Naive thymus-derived CD4-positive, alpha-beta T cell (primary cell): ENCODE measurements around the gene ZNF521. TPM values are rescaled to one million over a fixed set of nuclear protein-coding genes. Genes with fewer than 3 reads are reported as not detected.
"Not testable (repeated sequence)": the region's sequence is repeated elsewhere in the genome, so short reads cannot be mapped to it uniquely, and the experiment has no call there.

Experiments
- ATAC-seq: fragments of 150-1000 bp; cut with Tn5 transposase; 2 replicates; pipeline ENCODE4 v1.10.0; 2021; ENCODE audit warnings: mild to moderate bottlenecking, moderate library complexity
- CTCF ChIA-PET: fragments of 350-600 bp; sonication (Branson Sonifier 250); formaldehyde crosslinking; loops from one replicate; lab custom pipeline; 2021; ENCODE audit warnings: antibody characterized with exemption; lab: Charles Lee
- POLR2A ChIA-PET: fragments of 350-600 bp; sonication (Branson Sonifier 250); formaldehyde crosslinking; loops from one replicate; lab custom pipeline; 2021; ENCODE audit warnings: antibody characterized with exemption, inconsistent platforms; lab: Charles Lee
- DNase-seq, 9 donors: peaks; one replicate each; pipeline versions ENCODE4 v3.0.0 to v3.0.0-alpha.2; 2020 to 2022; ENCODE audit warnings: mixed read lengths in 1 of 9
- H3K27ac ChIP-seq: one replicate; pipeline ENCODE4 v1.7.0; 2013; ENCODE audit warnings: mild to moderate bottlenecking, low read depth, low read length, moderate library complexity
- H3K27me3 ChIP-seq, 2 donors: one replicate each; pipeline ENCODE4 v1.7.0; 2013; ENCODE audit warnings: low read length in 2 of 2, mild to moderate bottlenecking in 2 of 2, moderate library complexity in 2 of 2; ENCODE audit not compliant: control insufficient read depth in 2 of 2, insufficient read depth in 2 of 2
- H3K36me3 ChIP-seq, 3 experiments: 1 replicate in 2 of 3; 2 replicates in 1 of 3; pipeline ENCODE4 v1.7.0; 2013; ENCODE audit warnings: low read length in 3 of 3, mild to moderate bottlenecking in 3 of 3, moderate library complexity in 1 of 3; ENCODE audit not compliant: insufficient read depth in 3 of 3, control insufficient read depth in 2 of 3
- H3K4me1 ChIP-seq, 2 donors: one replicate each; pipeline ENCODE4 v1.7.0; 2013; ENCODE audit warnings: low read length in 2 of 2, mild to moderate bottlenecking in 2 of 2, moderate library complexity in 1 of 2; ENCODE audit not compliant: control insufficient read depth in 2 of 2, insufficient read depth in 2 of 2
- H3K4me3 ChIP-seq: 2 replicates; pipeline ENCODE4 v1.7.0; 2013; ENCODE audit warnings: mild to moderate bottlenecking, low read length
- H3K9me3 ChIP-seq, 3 experiments: 1 replicate in 2 of 3; 2 replicates in 1 of 3; pipeline ENCODE4 v1.7.0; 2013; ENCODE audit warnings: low read length in 3 of 3; ENCODE audit not compliant: control insufficient read depth in 2 of 3
- H3K27ac Mint-ChIP-seq, 9 donors: one replicate each; pipeline ENCODE4 v1.8.0; 2020 to 2022; ENCODE audit warnings: mixed read lengths in 9 of 9, mild to moderate bottlenecking in 8 of 9, moderate library complexity in 5 of 9, inconsistent platforms in 2 of 9
- H3K27me3 Mint-ChIP-seq, 5 donors: one replicate each; pipeline ENCODE4 v1.8.0; 2021 to 2022; ENCODE audit warnings: mixed read lengths in 5 of 5, mild to moderate bottlenecking in 1 of 5
- H3K36me3 Mint-ChIP-seq, 5 donors: one replicate each; pipeline ENCODE4 v1.8.0; 2020 to 2022; ENCODE audit warnings: mixed read lengths in 5 of 5, mild to moderate bottlenecking in 3 of 5, inconsistent platforms in 1 of 5
- H3K4me1 Mint-ChIP-seq, 7 donors: one replicate each; pipeline ENCODE4 v1.8.0; 2020 to 2022; ENCODE audit warnings: mixed read lengths in 7 of 7, mild to moderate bottlenecking in 3 of 7, inconsistent platforms in 1 of 7
- H3K4me3 Mint-ChIP-seq, 10 donors: one replicate each; pipeline ENCODE4 v1.8.0; 2020 to 2022; ENCODE audit warnings: mild to moderate bottlenecking in 10 of 10, mixed read lengths in 10 of 10, moderate library complexity in 6 of 10, inconsistent platforms in 2 of 10
- H3K9me3 Mint-ChIP-seq, 11 donors: one replicate each; pipeline ENCODE4 v1.8.0; 2020 to 2022; ENCODE audit warnings: mixed read lengths in 11 of 11, mild to moderate bottlenecking in 4 of 11, inconsistent platforms in 1 of 11, moderate library complexity in 1 of 11
- intact Hi-C, 2 donors: fragments of 100-400 bp; cut with micrococcal nuclease; formaldehyde crosslinking; loops; one replicate each; pipeline ENCODE4 v1.15.1; 2023
- polyA plus RNA-seq, 2 donors: library from polyadenylated mRNA; unstranded; fragments of 300-500 nt; fragmentation: Illumina TruSeq; gene quantifications; one replicate each; pipeline ENCODE4 v1.2.3, GENCODE V29; 2021
- total RNA-seq, 6 experiments: library from RNA in 5 of 6; stranded (reverse) in 5 of 6; gene quantifications; 1 replicate in 5 of 6; 2 replicates in 1 of 6; pipeline ENCODE4 v1.2.3 and lab custom pipeline; 2021 to 2026

ZNF521 gene
- total and polyA plus RNA-seq, 7 experiments from 2014 or later, result 1.1 to 4.4 TPM; not detected in 5

DNA sequence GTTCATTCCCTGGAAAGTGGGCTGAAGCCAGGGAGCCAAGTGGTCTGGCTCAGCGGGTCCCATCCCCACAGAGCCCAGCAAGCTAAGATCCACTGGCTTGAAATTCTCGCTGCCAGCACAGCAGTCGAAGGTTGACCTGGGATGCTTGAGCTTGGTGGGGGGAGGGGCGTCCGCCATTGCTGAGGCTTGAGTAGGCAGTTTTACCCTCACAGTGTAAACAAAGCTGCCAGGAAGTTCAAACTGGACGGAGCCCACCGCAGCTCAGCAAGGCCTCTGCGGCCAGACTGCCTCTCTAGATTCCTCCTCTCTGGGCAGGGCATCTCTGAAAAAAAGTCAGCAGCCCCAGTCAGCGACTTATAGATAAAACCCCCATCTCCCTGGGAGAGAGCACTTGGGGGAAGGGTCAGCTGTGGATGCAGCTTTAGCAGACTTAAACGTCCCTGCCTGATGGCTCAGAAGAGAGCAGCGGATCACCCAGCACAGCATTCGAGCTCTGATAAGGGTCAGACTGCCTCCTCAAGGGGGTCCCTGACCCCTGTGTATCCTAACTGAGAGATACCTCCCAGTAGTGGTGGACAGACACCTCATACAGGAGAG, 84.9 kb downstream of the ZNF521 start:
- intact Hi-C loops, DNase-seq, POLR2A ChIA-PET, H3K36me3 ChIP-seq, H3K4me3 Mint-ChIP-seq, H3K27ac ChIP-seq, H3K4me1 Mint-ChIP-seq, H3K27ac Mint-ChIP-seq, H3K27me3 ChIP-seq, ATAC-seq, H3K36me3 Mint-ChIP-seq, H3K4me1 ChIP-seq, CTCF ChIA-PET, H3K9me3 ChIP-seq, H3K4me3 ChIP-seq: not testable (repeated sequence)
- Mint-ChIP-seq H3K9me3 (peaks cover 0 to 13% (median 2%) of the 10 kb centered on the region in 11 donors), H3K27me3 (peaks cover 0 to 16% (median 9%) of the 10 kb centered on the region in 5 donors)

DNA sequence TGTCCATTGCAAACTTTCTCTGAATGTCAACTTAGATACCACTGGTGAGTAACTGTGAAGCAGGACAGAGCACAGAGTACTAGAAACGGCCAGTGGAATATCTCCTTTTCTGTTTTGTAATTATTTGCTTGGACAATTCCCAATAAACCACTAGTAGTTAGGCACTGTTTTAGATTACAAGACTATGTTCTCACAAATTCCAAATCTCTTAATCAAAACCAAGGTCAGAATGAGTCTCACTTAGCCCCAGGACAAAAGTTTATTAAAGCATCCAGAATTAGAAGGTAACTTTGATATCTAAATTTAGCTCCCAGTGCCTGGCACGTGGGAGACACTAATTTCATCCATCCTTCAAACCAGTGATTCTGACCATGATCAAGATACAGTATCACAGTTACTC, 89.0 kb downstream of the ZNF521 start:
- H3K4me1 ChIP-seq, result no peaks in the 10 kb centered on the region
- DNase-seq, result no peak
- Mint-ChIP-seq H3K4me1 (no peaks in the 10 kb centered on the region), H3K4me3 (no peak overlapping the region), H3K27me3 (peaks cover 0 to 15% (median 9%) of the 10 kb centered on the region in 5 donors), H3K27ac (no peak overlapping the region), H3K36me3 (no peaks in the 10 kb centered on the region), H3K9me3 (peaks cover 0 to 9% (median 0%) of the 10 kb centered on the region in 11 donors)
- no peaks in the 10 kb centered on the region for H3K36me3 ChIP-seq
- POLR2A ChIA-PET, result no interaction called here
- no peaks in the 10 kb centered on the region for H3K27me3 ChIP-seq
- no peaks in the 10 kb centered on the region for H3K9me3 ChIP-seq
- CTCF ChIA-PET, result no interaction called here
- intact Hi-C loops, result no loop called here
- H3K4me3 ChIP-seq, result no peak overlapping the region
- no peak overlapping the region for H3K27ac ChIP-seq
- no peak for ATAC-seq

DNA sequence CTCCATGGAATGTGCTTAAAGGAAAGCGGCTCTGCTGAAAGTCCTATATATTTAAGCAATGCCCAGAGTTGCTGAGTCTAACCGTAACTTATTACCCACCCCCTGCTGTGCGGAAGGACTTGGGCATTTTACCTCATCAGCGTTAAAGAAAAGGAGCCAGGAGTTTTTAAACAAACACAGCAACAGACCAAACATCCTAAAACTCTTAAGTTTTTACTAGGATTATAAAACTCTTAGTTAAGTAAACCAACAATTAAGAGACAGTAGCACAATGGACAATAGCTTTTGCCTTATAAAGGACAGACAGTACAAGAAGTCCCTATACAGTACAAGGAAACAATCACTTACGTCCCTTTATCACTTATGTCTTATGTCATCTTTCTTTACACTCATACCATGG, 90.2 kb downstream of the ZNF521 start:
- ChIA-PET POLR2A (no interaction called here), CTCF (no interaction called here)
- H3K27ac Mint-ChIP-seq, result no peak overlapping the region
- H3K27me3 ChIP-seq, result no peaks in the 10 kb centered on the region
- intact Hi-C loops, result no loop called here
- peaks cover 0 to 12% (median 9%) of the 10 kb centered on the region in 5 donors for H3K27me3 Mint-ChIP-seq
- no peaks in the 10 kb centered on the region for H3K36me3 ChIP-seq
- no peaks in the 10 kb centered on the region for H3K9me3 ChIP-seq
- DNase-seq, result no peak
- H3K4me3 Mint-ChIP-seq, result no peak overlapping the region
- H3K4me3 ChIP-seq, result no peak overlapping the region
- H3K4me1 Mint-ChIP-seq, result peaks cover 0 to 8% (median 1%) of the 10 kb centered on the region in 7 donors
- no peaks in the 10 kb centered on the region for H3K36me3 Mint-ChIP-seq
- H3K27ac ChIP-seq, result no peak overlapping the region
- no peaks in the 10 kb centered on the region for H3K4me1 ChIP-seq
- ATAC-seq, result no peak
- peaks cover 0 to 7% (median 0%) of the 10 kb centered on the region in 11 donors for H3K9me3 Mint-ChIP-seq

DNA sequence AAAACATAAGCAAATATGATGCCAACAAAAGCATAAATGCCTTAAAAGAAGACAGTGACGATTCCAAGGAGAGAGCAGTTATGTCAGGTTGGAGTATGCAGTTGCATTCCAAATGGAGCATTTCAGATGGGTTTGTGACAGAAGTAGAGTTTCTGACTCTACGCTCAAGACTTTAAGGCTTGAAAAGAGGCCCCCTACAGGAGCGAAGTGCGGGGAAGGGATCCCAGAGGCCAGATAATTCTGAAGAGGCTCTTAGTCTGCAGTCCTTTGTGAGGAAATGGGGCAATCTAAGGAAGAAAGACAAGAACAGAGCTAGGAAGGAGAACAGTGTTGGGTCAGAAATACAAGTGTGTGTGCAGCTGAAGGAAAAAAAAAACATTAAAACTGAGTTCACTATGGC, 95.5 kb downstream of the ZNF521 start:
- peaks cover 0 to 6% (median 0%) of the 10 kb centered on the region in 11 donors for H3K9me3 Mint-ChIP-seq
- CTCF ChIA-PET, result no interaction called here
- intact Hi-C loops, result no loop called here

DNA sequence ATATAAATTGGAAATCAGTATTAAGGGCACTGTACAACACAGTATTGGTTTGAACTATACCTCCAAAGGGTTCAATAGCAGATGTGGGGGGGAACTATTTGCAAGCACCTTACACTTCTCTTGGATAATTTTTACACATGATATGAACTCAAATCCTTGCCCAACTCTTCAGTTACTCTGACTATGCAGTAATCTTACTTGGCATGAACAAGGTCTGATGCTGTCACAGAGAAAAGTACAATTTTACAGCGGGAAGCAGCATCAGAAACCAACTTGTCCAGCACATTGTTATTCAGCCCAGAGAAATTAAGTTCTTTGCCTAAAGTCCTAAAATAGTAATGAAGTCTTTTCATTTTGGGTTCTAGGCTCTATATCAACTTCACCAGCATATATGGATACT, 98.2 kb downstream of the ZNF521 start:
- Histone ChIP-seq H3K27me3 (no peaks in the 10 kb centered on the region), H3K4me3 (no peak overlapping the region), H3K4me1 (no peaks in the 10 kb centered on the region), H3K36me3 (no peaks in the 10 kb centered on the region), H3K27ac (no peak overlapping the region), H3K9me3 (no peaks in the 10 kb centered on the region)
- H3K4me3 Mint-ChIP-seq, result no peak overlapping the region
- ChIA-PET CTCF (no interaction called here), POLR2A (no interaction called here)
- H3K36me3 Mint-ChIP-seq, result no peaks in the 10 kb centered on the region
- no peaks in the 10 kb centered on the region for H3K9me3 Mint-ChIP-seq
- DNase-seq (no peak), ATAC-seq (no peak)
- H3K27me3 Mint-ChIP-seq, result peaks cover 0 to 9% (median 0%) of the 10 kb centered on the region in 5 donors
- no peak overlapping the region for H3K27ac Mint-ChIP-seq
- intact Hi-C loops, result no loop called here
- peaks cover 0 to 18% (median 6%) of the 10 kb centered on the region in 7 donors for H3K4me1 Mint-ChIP-seq

More for the DNA sequence above, 95.5 kb downstream of the ZNF521 start:
- Mint-ChIP-seq H3K4me1 (peaks cover 0 to 18% (median 6%) of the 10 kb centered on the region in 7 donors), H3K4me3 (peak overlapping the region in 2 of 10 donors; percentile 1 to 39), H3K27me3 (peaks cover 0 to 6% (median 0%) of the 10 kb centered on the region in 5 donors), H3K27ac (peak overlapping the region in 1 of 9 donors; percentile 46), H3K36me3 (no peaks in the 10 kb centered on the region)
- Histone ChIP-seq H3K27me3 (no peaks in the 10 kb centered on the region), H3K36me3 (no peaks in the 10 kb centered on the region), H3K4me1 (no peaks in the 10 kb centered on the region), H3K4me3 (no peak overlapping the region), H3K27ac (no peak overlapping the region), H3K9me3 (no peaks in the 10 kb centered on the region)
- POLR2A ChIA-PET, result no interaction called here
- no peak for ATAC-seq
- DNase-seq, result no peak

DNA sequence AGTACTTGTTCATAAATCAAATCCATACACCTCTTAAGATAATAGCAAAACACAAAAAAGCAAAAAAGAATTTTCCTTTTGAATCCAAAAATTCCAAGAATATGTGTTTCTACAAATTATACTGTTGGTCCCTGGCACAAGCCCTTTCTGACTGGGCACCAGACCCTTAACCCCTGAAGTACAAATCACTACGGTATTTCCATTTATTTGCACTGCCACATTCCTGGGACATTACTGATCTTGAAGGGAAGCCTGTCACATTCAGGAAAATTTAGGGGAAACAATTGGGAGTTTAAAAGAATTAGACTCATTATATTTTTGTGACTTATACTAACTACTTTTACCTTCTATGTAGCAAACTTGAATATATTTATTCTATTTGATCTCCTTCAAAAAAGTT, 98.8 kb downstream of the ZNF521 start:
- ChIA-PET CTCF (no interaction called here), POLR2A (no interaction called here)
- Mint-ChIP-seq H3K4me1 (peaks cover 0 to 18% (median 6%) of the 10 kb centered on the region in 7 donors), H3K27me3 (peaks cover 0 to 9% (median 0%) of the 10 kb centered on the region in 5 donors), H3K4me3 (no peak overlapping the region), H3K27ac (no peak overlapping the region), H3K36me3 (no peaks in the 10 kb centered on the region), H3K9me3 (no peaks in the 10 kb centered on the region)
- no peak for ATAC-seq
- Histone ChIP-seq H3K36me3 (no peaks in the 10 kb centered on the region), H3K4me1 (no peaks in the 10 kb centered on the region), H3K27me3 (no peaks in the 10 kb centered on the region), H3K27ac (no peak overlapping the region), H3K9me3 (no peaks in the 10 kb centered on the region), H3K4me3 (no peak overlapping the region)
- DNase-seq, result no peak
- intact Hi-C loops, result no loop called here

DNA sequence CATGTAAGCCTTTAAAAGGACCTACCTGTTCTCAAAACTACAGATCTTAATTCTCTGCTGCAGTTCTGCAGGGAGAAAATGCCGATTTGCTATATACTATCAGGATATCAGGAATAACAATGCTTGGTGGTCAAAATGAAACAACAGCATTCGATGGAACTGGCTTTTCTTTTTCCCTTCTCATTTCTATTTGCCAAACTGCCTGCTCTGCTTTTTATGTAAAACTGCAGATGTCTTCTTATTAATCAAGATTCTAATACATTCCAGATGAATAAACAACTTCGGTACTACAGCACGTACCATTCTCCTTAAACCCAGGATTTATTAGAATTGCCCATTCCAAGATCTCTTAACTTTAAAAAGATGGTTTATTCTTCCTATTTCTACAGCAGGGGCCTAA, 100.9 kb downstream of the ZNF521 start:
- Histone ChIP-seq H3K9me3 (no peaks in the 10 kb centered on the region), H3K27ac (no peak overlapping the region), H3K27me3 (no peaks in the 10 kb centered on the region), H3K36me3 (no peaks in the 10 kb centered on the region), H3K4me1 (no peaks in the 10 kb centered on the region), H3K4me3 (no peak overlapping the region)
- CTCF ChIA-PET, result no interaction called here
- Mint-ChIP-seq H3K27me3 (peaks cover 0 to 14% (median 0%) of the 10 kb centered on the region in 5 donors), H3K4me1 (peaks cover 0 to 3% (median 0%) of the 10 kb centered on the region in 7 donors), H3K27ac (no peak overlapping the region), H3K36me3 (no peaks in the 10 kb centered on the region), H3K4me3 (no peak overlapping the region), H3K9me3 (no peaks in the 10 kb centered on the region)
- intact Hi-C loops, result no loop called here
- no peak for DNase-seq
- POLR2A ChIA-PET, result no interaction called here
- no peak for ATAC-seq
